GM23248 (cell line): ENCODE measurements around the gene IRX1. TPM values are rescaled to one million over a fixed set of nuclear protein-coding genes. Genes with fewer than 3 reads are reported as not detected.

Experiments
- DNase-seq: peaks from one replicate; pipeline ENCODE4 v3.0.0-alpha.2; 2015
- H2AFZ ChIP-seq: fragments of 200-600 bp; sonication (generic); 2 replicates; pipeline ENCODE4 v1.6.1; 2016; ENCODE audit warnings: antibody characterized with exemption
- H3F3A ChIP-seq: fragments of 200-600 bp; sonication (generic); 2 replicates; pipeline ENCODE4 v1.6.1; 2016; ENCODE audit warnings: mild to moderate bottlenecking, antibody characterized with exemption, mixed run types; ENCODE audit not compliant: insufficient read depth
- H3K27ac ChIP-seq: fragments of 200-600 bp; sonication (generic); 2 replicates; pipeline ENCODE4 v1.5.1; 2016; ENCODE audit warnings: mild to moderate bottlenecking
- H3K27me3 ChIP-seq: fragments of 200-600 bp; sonication (generic); replicated peaks from 2 replicates; pipeline ENCODE4 v1.6.1; 2016; ENCODE audit warnings: mild to moderate bottlenecking; ENCODE audit not compliant: insufficient read depth
- H3K36me3 ChIP-seq: fragments of 200-600 bp; sonication (generic); 2 replicates; pipeline ENCODE4 v1.6.1; 2016; ENCODE audit warnings: low read depth, mild to moderate bottlenecking
- H3K4me1 ChIP-seq: fragments of 200-600 bp; sonication (generic); 2 replicates; pipeline ENCODE4 v1.6.1; 2016; ENCODE audit warnings: mild to moderate bottlenecking; ENCODE audit not compliant: insufficient read depth
- H3K4me2 ChIP-seq: fragments of 200-600 bp; sonication (generic); one replicate; pipeline ENCODE4 v1.6.1; 2016; ENCODE audit warnings: mild to moderate bottlenecking; ENCODE audit not compliant: unreplicated experiment
- H3K4me3 ChIP-seq: fragments of 200-600 bp; sonication (generic); 2 replicates; pipeline ENCODE4 v1.5.1; 2016; ENCODE audit warnings: mild to moderate bottlenecking
- H3K79me2 ChIP-seq: fragments of 200-600 bp; sonication (generic); 2 replicates; pipeline ENCODE4 v1.6.1; 2016; ENCODE audit warnings: mild to moderate bottlenecking; ENCODE audit not compliant: insufficient read depth
- H3K9ac ChIP-seq: fragments of 200-600 bp; sonication (generic); 2 replicates; pipeline ENCODE4 v1.6.1; 2016; ENCODE audit warnings: mild to moderate bottlenecking
- H3K9me2 ChIP-seq: fragments of 200-600 bp; sonication (generic); 2 replicates; pipeline ENCODE4 v1.6.1; 2016; ENCODE audit warnings: mixed run types, mild to moderate bottlenecking, moderate library complexity; ENCODE audit not compliant: insufficient read depth
- H3K9me3 ChIP-seq: fragments of 200-600 bp; sonication (generic); one replicate; pipeline ENCODE4 v1.6.1; 2017; ENCODE audit warnings: low read depth
- H4K20me1 ChIP-seq: fragments of 200-600 bp; sonication (generic); 2 replicates; pipeline ENCODE4 v1.6.0; 2016; ENCODE audit not compliant: insufficient read depth
- EZH2 ChIP-seq: fragments of 200-600 bp; sonication (generic); IDR thresholded peaks from 2 replicates; pipeline ENCODE4 v1.6.1; 2018; ENCODE audit warnings: antibody characterized with exemption, mild to moderate bottlenecking; ENCODE audit not compliant: insufficient read depth, poor library complexity, severe bottlenecking
- EZH2phosphoT487 ChIP-seq: fragments of 200-600 bp; sonication (generic); IDR thresholded peaks from 2 replicates; pipeline ENCODE4 v1.6.1; 2018; ENCODE audit warnings: antibody characterized with exemption, moderate library complexity, mild to moderate bottlenecking, low read depth; ENCODE audit not compliant: insufficient read depth
- WGBS, 2 experiments: methylation state at CpG; one replicate each; pipeline ENCODE4 v1.1.6; 2015 to 2017; ENCODE audit warnings: low lambda C conversion rate in 2 of 2, low coverage in 1 of 2; ENCODE audit errors: missing lambda C conversion rate in 2 of 2; 5-methylcytosine and 5-hydroxymethylcytosine counted together
- in situ Hi-C: fragments of 300-500 bp; cut with MboI; formaldehyde crosslinking; loops from 2 replicates; pipeline ENCODE4 v1.15.0; 2020
- polyA plus RNA-seq: library from polyadenylated mRNA; unstranded; fragments of >200 nt; fragmentation: Nextera tagmentation; extraction: Ambion mirVana; gene quantifications from 2 replicates; pipeline ENCODE4 v1.2.1, GENCODE V29; 2016
- total RNA-seq: library from RNA; depleted of rRNA; stranded (reverse); fragments of >200 nt; shearing (Covaris generic); gene quantifications from 2 replicates; pipeline ENCODE4 v1.2.3, GENCODE V29; 2014

The IRX1 gene
- total and polyA plus RNA-seq, 2 experiments from 2014 or later, result 1.3 to 25.9 TPM

- H3K9ac ChIP-seq, result no peak overlapping the region
- in situ Hi-C loops, result loop anchor here (25.0 kb wide), 1 partner anchor 1861 kb away; no protein-coding TSS in a partner anchor
- no peak for DNase-seq
- H3F3A ChIP-seq, result peaks cover 10% of the 10 kb centered on the region
- WGBS, 2 experiments, result 81 to 85% methylated on average over 9 of the region's 9 CpGs
- peaks cover 24% of the 10 kb centered on the region for H3K4me1 ChIP-seq
- no peak overlapping the region for H3K4me2 ChIP-seq
- H2AFZ ChIP-seq, result no peak overlapping the region
- TF ChIP-seq EZH2phosphoT487 (no peak), EZH2 (no peak)
- H3K27me3 ChIP-seq, result no peaks in the 10 kb centered on the region
- no peak overlapping the region for H3K27ac ChIP-seq
- no peaks in the 10 kb centered on the region for H3K79me2 ChIP-seq
- no peaks in the 10 kb centered on the region for H3K36me3 ChIP-seq
- H4K20me1 ChIP-seq, result no peaks in the 10 kb centered on the region
- H3K9me2 ChIP-seq, result no peaks in the 10 kb centered on the region
- H3K4me3 ChIP-seq, result no peak overlapping the region
- no peaks in the 10 kb centered on the region for H3K9me3 ChIP-seq
Observed at GRCh38 chr5:3622961-3623360, 27.3 kb downstream of the IRX1 start.

GRCh38 chr5:3625626-3626025, 30.0 kb downstream of the IRX1 start:
- Histone ChIP-seq H3K9me3 (no peaks in the 10 kb centered on the region), H3K4me2 (no peak overlapping the region), H3K9ac (no peak overlapping the region), H3K4me3 (no peak overlapping the region), H2AFZ (no peak overlapping the region), H3K27me3 (no peaks in the 10 kb centered on the region), H3K4me1 (no peaks in the 10 kb centered on the region), H3K9me2 (no peaks in the 10 kb centered on the region), H3K27ac (no peak overlapping the region), H3F3A (no peaks in the 10 kb centered on the region), H3K36me3 (no peaks in the 10 kb centered on the region), H4K20me1 (no peaks in the 10 kb centered on the region), H3K79me2 (no peaks in the 10 kb centered on the region)
- TF ChIP-seq EZH2 (no peak), EZH2phosphoT487 (no peak)
- DNase-seq, result no peak
- in situ Hi-C loops, result no loop called here
- 61 to 63% methylated on average over 4 of the region's 4 CpGs for WGBS, 2 experiments

DNA sequence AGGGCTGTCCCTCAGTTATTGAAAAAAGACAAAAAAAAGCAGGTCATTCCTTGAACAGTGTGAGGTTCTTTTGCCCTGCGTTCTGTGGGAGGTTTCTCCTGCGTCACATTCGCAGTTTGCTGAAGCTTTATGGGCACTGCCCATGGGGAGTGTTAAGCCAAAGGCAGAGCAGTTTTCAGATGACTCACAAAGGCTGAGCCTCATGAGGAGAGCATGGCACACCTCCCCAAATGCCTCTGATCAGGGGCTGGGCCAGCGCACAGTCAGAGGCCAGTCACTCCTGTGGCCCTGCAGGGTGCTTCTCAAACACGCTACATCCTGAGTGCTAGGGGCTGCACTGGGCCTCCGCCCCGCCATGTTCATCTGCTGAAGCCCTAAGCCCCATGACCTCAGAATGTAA, 38.4 kb downstream of the IRX1 start:
- H3K9me2 ChIP-seq, result no peaks in the 10 kb centered on the region
- no peak overlapping the region for H3K9ac ChIP-seq
- no peak overlapping the region for H3K27ac ChIP-seq
- no peak overlapping the region for H3K4me2 ChIP-seq
- WGBS, 2 experiments, result 93 to 95% methylated on average over 7 of the region's 7 CpGs
- no peaks in the 10 kb centered on the region for H4K20me1 ChIP-seq
- H2AFZ ChIP-seq, result no peak overlapping the region
- H3K4me3 ChIP-seq, result no peak overlapping the region
- no peaks in the 10 kb centered on the region for H3K4me1 ChIP-seq
- no peaks in the 10 kb centered on the region for H3K27me3 ChIP-seq
- no peaks in the 10 kb centered on the region for H3F3A ChIP-seq
- H3K79me2 ChIP-seq, result no peaks in the 10 kb centered on the region
- in situ Hi-C loops, result no loop called here
- TF ChIP-seq EZH2phosphoT487 (no peak), EZH2 (no peak)
- no peaks in the 10 kb centered on the region for H3K36me3 ChIP-seq
- H3K9me3 ChIP-seq, result no peaks in the 10 kb centered on the region
- DNase-seq, result no peak

DNA sequence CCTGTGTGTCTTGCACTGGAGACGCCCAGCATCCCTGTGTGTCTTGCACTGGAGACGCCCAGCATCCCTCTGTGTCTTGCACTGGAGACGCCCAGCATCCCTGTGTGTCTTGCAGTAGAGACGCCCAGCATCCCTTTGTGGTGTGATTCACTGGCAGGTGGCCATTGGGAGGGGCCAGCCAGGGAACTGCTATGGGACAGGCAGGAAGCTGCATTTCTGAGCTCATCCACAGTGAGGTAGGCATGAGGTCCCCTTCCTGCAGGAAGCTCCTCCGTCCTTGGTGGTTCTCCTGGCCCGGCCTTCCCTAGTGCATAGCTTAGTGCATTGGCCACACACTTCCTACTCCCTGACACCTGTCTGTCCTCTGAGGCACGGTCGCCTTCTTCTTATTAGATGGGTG, 43.5 kb downstream of the IRX1 start:
- Histone ChIP-seq H4K20me1 (no peaks in the 10 kb centered on the region), H3K36me3 (no peaks in the 10 kb centered on the region), H3K27ac (no peak overlapping the region), H3K9ac (no peak overlapping the region), H3K9me2 (no peaks in the 10 kb centered on the region), H2AFZ (no peak overlapping the region), H3K79me2 (no peaks in the 10 kb centered on the region), H3F3A (no peaks in the 10 kb centered on the region), H3K9me3 (no peaks in the 10 kb centered on the region), H3K4me3 (no peak overlapping the region), H3K4me2 (no peak overlapping the region), H3K27me3 (no peaks in the 10 kb centered on the region), H3K4me1 (no peaks in the 10 kb centered on the region)
- in situ Hi-C loops, result no loop called here
- 73 to 77% methylated on average over 7 of the region's 8 CpGs for WGBS, 2 experiments
- DNase-seq, result no peak
- TF ChIP-seq EZH2 (no peak), EZH2phosphoT487 (no peak)

DNA sequence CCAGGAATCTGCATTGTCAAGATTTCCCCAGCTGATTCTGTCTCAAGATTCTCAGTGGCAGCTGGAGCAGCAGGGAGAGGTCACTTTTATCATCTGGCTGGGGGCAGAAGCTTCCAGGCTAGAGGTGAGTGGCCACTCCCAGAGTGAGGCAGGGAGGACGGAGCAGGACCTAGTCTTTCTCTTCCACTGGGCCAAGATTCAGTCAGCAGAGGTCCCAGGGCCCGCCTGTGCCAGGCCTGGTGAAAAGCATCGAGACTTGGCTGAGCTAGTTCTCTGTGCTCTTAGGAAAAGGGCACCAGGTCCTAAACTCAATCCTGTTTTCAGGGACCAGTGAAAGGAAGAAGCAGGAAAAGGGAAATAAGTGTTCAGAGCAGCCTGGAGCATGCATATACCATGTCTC, 46.6 kb downstream of the IRX1 start:
- Histone ChIP-seq H3K9me2 (no peaks in the 10 kb centered on the region), H3F3A (no peaks in the 10 kb centered on the region), H2AFZ (no peak overlapping the region), H3K27me3 (no peaks in the 10 kb centered on the region), H3K36me3 (no peaks in the 10 kb centered on the region), H3K27ac (no peak overlapping the region), H3K4me1 (no peaks in the 10 kb centered on the region), H3K9me3 (no peaks in the 10 kb centered on the region), H3K4me3 (no peak overlapping the region), H3K4me2 (no peak overlapping the region), H3K9ac (no peak overlapping the region), H3K79me2 (no peaks in the 10 kb centered on the region), H4K20me1 (no peaks in the 10 kb centered on the region)
- TF ChIP-seq EZH2 (no peak), EZH2phosphoT487 (no peak)
- 47 to 50% methylated on average over 3 of the region's 3 CpGs for WGBS, 2 experiments
- DNase-seq, result no peak
- in situ Hi-C loops, result no loop called here
